T1000 (cell line): ENCODE data around the gene ELP4.
A peak's percentile ranks its signal among the peaks of the same experiment; 100 is the strongest.

Experiments
- DNase-seq: peaks from one replicate; lab custom pipeline; 2025; ENCODE audit warnings: mixed read lengths; lab: John Stamatoyannopoulos, UW

The ELP4 gene

GRCh38 chr11:31800398-31801265, 291.1 kb downstream of the ELP4 start:
- no peak for DNase-seq

DNA sequence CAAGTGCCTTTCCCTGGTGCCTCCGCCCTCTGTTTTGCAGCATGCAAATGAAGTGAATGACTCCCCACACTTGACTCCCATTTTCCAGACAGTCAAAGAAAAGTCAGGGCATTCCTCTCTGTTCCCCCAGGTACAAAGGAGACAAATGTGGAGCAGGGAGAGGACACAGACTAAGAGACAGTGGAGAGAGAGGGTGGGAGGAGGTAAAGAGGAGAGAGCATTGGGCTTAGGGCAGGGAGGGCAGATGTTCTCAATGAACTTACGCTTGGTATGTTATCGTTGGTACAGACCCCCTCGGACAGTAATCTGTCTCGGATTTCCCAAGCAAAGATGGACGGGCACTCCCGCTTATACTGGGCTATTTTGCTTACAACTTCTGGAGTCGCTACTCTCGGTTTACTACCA, 291.7 kb downstream of the ELP4 start:
- no peak for DNase-seq

- no peak for DNase-seq
These were observed 292.5 kb downstream of the ELP4 start for GRCh38 chr11:31802000-31802551.

DNA sequence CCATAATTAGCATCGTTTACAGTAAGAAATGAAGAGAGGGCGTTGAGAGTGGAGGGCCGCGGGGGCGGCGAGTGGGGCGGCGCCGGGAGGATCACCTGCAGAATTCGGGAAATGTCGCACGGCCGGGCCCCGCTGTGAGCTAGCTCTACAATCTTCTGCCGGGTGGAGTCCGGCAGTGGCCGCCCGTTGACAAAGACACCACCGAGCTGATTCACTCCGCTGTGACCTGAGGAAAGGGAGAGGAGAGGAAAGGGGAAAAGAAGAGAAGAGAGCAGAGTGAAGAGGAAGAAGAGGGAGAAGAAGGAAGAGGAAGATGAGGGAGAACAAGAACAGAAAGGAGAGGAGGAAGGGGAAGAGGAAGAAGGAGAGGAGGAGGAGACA, 293.0 kb downstream of the ELP4 start:
- no peak for DNase-seq

DNA sequence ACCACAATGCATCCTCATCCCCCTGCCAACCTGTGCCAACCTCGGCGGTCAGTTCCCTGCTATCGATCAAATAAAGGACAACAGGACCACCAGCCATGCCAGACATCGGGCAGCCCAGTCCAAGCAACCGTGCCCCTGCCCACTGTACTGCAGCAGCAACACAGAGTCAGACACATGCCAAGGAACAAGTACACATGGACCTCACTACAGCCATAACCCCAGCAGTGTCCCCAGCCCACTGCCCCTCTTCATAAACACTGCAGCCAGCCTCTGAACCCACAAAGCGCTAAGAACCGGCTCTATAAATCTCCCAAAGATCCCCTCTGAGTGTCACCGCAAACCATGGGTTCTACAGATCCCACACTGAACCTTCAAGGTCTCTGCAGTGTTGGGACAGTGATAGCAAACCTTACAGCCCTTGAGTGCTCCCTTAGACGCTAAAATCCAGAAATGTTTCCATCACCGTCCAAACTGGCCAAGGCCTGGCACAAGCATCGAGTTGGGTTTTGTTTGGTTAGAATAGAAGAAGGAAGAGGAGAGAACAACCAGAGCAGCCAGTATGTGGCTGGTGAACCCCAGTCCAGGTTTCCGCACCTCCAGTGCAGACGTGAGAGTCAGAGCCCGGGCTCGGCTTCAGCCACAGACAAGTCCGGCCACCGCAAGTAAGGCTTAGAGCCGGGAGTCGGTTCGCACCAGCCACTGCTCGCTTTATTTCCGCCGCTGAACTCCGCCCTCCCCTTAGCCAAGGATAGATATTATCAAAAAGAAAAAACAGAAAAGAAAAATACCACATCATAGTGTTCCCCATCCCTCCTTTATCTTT, 293.6 kb downstream of the ELP4 start:
- no peak for DNase-seq

- no peak for DNase-seq
These were observed 294.3 kb downstream of the ELP4 start for GRCh38 chr11:31803813-31804311.

- DNase-seq: no peak
These were observed 294.9 kb downstream of the ELP4 start for GRCh38 chr11:31804312-31805036.

DNA sequence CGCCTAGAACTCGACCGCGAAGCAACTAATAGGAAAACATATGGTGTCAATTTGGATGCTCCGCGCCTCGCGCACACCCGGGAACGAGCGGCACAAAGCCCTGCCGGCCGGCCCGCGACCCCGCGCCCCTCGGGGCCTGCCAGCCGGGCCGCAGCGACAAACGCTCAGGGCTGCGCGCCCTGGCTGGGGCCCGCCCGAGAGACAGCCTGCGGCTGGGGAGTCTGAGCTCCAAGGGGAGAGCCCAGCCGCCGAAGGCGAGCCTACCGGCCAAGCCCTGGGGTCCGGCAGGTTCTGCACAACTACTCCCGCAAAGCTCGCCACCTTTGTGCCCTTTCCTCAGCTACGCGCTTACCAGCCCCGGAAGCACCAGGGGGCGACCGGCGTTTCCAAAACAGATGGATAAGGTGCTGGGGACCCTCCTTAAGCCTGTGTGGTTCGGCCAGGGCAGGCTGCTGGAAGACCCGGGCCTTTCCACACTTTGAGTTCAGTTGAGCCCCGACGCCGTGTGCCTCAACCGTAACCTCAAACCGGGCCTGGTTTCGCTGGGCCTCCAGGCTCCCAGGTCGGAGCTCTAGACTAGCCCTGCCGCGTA, 295.6 kb downstream of the ELP4 start:
- DNase-seq: no peak

GRCh38 chr11:31805629-31806185, 296.1 kb downstream of the ELP4 start:
- no peak for DNase-seq

GRCh38 chr11:31806186-31806927, 296.8 kb downstream of the ELP4 start:
- DNase-seq: no peak

GRCh38 chr11:31806928-31807798, 297.6 kb downstream of the ELP4 start:
- no peak for DNase-seq

GRCh38 chr11:31807799-31808667, 298.5 kb downstream of the ELP4 start:
- DNase-seq: no peak

DNA sequence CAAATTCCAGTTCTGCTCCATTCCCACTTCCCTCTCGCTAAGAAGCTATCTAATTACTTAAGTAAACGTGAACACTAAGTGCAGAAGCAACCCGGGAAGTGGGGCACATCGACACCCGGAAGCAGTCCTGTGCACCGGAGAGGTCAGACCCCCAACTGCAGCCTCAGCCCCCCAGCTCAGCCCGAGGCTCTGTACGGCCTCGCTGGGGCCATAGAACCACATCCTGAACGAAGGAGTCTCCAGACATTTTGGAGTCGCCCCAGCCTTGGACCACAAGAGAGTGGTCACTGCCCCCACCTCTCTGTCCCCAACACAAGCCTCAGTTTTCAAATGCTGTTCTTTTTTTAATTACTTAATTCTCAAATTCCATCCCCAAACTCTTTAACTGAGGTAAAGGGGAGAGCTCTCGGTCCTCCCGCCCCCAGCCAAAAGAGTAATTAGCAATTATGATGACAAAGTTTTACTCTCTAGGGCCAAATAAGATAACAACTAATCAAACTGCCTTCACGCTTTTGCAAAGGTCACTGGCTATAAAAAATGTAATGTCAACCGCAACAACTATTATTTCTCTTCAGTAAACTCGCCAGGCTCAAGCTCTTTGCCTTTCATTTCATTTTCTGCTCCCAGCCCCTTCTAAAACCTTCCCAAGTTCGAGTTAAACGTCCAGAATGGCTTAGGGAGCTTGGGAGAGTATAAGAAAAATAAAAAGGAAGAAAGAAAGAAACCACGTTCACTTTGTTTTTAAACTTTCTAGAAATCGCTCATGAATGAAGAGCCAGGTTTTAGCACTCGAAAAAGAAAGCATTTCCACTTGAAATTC, 299.4 kb downstream of the ELP4 start:
- no peak for DNase-seq

DNA sequence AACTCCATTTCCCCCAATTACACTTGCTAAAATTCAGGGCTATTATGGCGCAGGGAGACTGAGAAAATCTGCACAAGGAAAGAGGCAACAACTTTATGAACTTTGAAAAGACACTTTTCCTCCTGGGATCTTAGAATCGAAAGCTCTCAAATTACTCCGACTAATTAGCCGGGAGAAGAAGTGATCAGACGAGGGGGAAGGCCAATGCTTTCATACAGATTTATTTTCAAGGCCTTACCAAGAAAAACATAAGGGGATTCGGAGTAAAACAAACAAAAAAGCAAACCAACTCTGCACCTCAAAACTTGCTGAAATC, 299.9 kb downstream of the ELP4 start:
- DNase-seq: no peak

- DNase-seq: peak; percentile 22
These were observed 300.6 kb downstream of the ELP4 start for GRCh38 chr11:31809857-31810778.

DNA sequence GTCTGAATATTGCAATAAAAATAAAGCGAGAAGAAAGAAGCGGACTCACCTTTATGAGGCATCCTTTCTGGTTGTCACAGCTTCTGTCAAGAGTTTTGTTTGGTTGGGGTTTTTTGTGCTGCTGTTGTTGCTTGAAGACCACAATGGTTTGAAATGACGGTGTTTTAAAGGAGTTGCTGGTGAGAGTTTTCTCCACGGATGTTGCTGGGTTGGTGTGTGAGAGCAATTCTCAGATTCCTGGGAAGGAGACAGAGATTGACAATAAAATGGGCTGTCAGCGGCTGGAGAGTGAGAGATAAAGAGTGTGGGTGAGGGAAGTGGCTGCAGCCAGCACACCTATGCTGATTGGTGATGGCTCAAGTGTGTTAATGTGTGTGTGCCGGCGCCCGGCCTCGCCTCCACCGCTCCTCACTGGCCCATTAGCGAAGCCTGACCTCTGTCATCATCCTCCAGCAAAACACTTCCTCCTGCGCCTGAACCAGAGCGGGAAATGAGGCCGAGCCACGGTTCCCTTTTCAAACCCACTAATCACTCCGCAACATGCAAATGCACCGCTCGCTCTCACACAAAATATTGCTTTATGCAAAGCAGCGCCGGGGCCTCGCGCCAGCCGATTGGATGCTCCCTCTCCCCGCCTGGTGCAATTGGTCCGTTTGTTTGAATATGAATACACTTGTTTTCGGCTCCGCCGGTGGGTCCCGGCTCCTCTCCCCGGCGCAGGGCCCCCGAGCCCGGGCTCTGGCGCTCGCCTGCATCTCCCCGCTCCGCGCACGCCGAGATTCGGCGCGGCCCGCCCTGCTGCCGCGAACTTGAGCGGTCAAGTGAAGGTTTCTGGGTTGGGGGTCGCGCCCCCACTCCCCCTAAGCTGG, 301.4 kb downstream of the ELP4 start, which contains the start of gene PAX6:
Gene PAX6 (minus strand): TSS at position 544 of the 869 bp plus-strand sequence. CDS start 4,911 bp downstream, outside the sequence.
- DNase-seq: no peak
